K562 (cell line): Measurements from ENCODE around the gene STING1. TPM values are rescaled to one million over a fixed set of nuclear protein-coding genes. Genes with fewer than 3 reads are reported as not detected.
A peak's percentile ranks its signal among the peaks of the same experiment; 100 is the strongest.

Source experiments
- ARID1B ChIP-seq: fragments of 450-650 bp; IDR thresholded peaks from 2 replicates; pipeline ENCODE4 v1.6.1; 2016; ENCODE audit warnings: antibody characterized with exemption, mild to moderate bottlenecking, inconsistent platforms
- E2F5 ChIP-seq: sonication (generic); formaldehyde crosslinking; IDR thresholded peaks from 2 replicates; pipeline ENCODE4 v1.8.0; 2022; ENCODE audit warnings: mild to moderate bottlenecking, missing genetic modification reagents
- ETV1 ChIP-seq: fragments of 450-650 bp; conservative IDR thresholded peaks from 2 replicates; pipeline ENCODE4 v1.6.1; 2016; ENCODE audit warnings: missing genetic modification characterization, control low read depth, low read depth, missing compliant biosample characterization
- NFIC ChIP-seq: fragments of 450-650 bp; IDR thresholded peaks from 2 replicates; pipeline ENCODE4 v1.6.1; 2017; ENCODE audit warnings: mild to moderate bottlenecking, inconsistent platforms
- POLR3A ChIP-seq: IDR thresholded peaks from 2 replicates; pipeline ENCODE4 v1.6.1; 2011; ENCODE audit warnings: borderline replicate concordance, mild to moderate bottlenecking, moderate library complexity; ENCODE audit not compliant: insufficient read length, insufficient read depth; ENCODE audit errors: extremely low read depth
- TBL1XR1 ChIP-seq, 2 experiments: IDR thresholded peaks; 2 replicates each; pipeline ENCODE4 v1.6.1; 2012; ENCODE audit warnings: improper control_type of control experiment in 2 of 2, low read length in 2 of 2, mild to moderate bottlenecking in 1 of 2
- ZBTB40 ChIP-seq, 2 experiments: fragments of 450-650 bp in 1 of 2; sonication (generic) in 1 of 2; formaldehyde crosslinking in 1 of 2; IDR thresholded peaks; 2 replicates each; pipeline versions ENCODE4 v1.7.1 to v1.9.0; 2016 to 2022; ENCODE audit warnings: inconsistent platforms in 1 of 2, mild to moderate bottlenecking in 1 of 2, missing genetic modification reagents in 1 of 2
- ZNF780A ChIP-seq: fragments of 250-450 bp; sonication (Bioruptor Pico); IDR thresholded peaks from 2 replicates; pipeline ENCODE4 v1.5.0; 2021; ENCODE audit warnings: mild to moderate bottlenecking
- polyA plus RNA-seq, 8 experiments: library from polyadenylated mRNA; depleted of rRNA in 4 of 8; stranded (reverse) in 5 of 8; unstranded in 3 of 8; fragments of >200 nt; fragmentation: Nextera tagmentation in 2 of 8; fragmentation: Illumina TruSeq in 1 of 8; extraction: Ambion mirVana in 2 of 8; extraction: Trizol in 1 of 8; gene quantifications; 2 replicates each; pipeline versions ENCODE4 v1.2.1 to v1.2.3, GENCODE V29; 2011 to 2014; ENCODE audit warnings: inconsistent platforms in 1 of 8, missing spikeins in 1 of 8
- total RNA-seq, 7 experiments: library from RNA; depleted of rRNA in 6 of 7; stranded (reverse); fragments of >200 nt in 6 of 7; fragmentation: Illumina TruSeq in 2 of 7; extraction: Trizol in 2 of 7; gene quantifications; 2 replicates each; pipeline versions ENCODE4 v1.2.1 to v1.2.3, GENCODE V29; 2011 to 2021; ENCODE audit warnings: low replicate concordance in 1 of 7
- TF ChIP-seq, protein P1 (sequence below): IDR thresholded peaks from 2 replicates; pipeline ENCODE4 v1.6.1; 2016; ENCODE audit warnings: missing genetic modification characterization, missing compliant biosample characterization
- TF ChIP-seq, protein P2 (sequence below): IDR thresholded peaks from 3 replicates; pipeline ENCODE4 v1.6.1; 2011; ENCODE audit warnings: borderline replicate concordance, mild to moderate bottlenecking; ENCODE audit not compliant: insufficient read length, insufficient read depth

The STING1 gene
- total and polyA plus RNA-seq, 9 of the 15 experiments (the other 6 are each of a cell fraction or from before 2014, with no cell fraction given) = 20.8 to 69.1 (median 44.7) TPM

DNA sequence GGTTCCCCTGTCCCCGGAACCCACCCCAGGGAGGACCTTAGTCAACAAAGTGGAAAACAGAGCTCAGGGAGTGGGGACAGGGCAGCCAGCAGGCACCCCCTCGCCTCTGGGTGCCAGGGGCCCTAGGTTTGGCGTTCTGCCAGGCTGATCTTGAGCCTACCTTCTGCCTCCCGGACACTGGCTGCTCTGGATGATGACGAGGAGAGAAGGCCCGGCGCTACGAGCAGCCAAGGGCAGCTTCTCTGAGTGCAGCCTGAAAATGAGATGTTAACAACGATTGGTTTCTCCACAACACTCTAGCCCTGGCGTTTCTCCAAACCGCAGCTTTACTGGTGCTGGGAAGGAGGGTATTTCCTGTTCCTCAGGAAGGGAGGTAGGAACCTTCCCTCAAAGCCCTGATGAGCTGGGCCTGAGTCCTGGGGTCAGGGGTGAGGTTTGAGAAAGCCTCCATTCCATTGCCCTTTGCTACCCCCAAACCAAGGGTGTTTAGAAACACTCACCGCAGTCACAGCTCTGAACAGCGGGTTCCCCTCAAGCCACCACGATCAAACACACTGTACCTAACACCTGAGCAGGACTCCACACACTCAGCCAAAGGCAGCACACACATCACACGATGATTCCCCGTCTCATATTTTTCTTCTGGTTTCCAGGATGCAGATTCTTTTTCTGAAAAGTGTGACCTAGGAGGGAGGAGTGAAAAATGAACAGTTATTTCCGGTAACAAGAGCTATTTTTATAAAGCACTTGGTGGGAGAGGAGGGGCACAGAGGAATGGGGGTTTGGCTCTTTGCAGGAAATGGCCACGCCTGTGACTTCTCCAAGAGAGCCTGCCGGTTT, at the start of gene STING1 (continued):
- TF ChIP-seq TBL1XR1 (IDR thresholded peaks at IDR 0.05; ENCODE audit: low read length in 2 of 2) (peak in 1 of 2 experiments; percentile 10; a peak in 1 of 4 replicates), E2F5 (CRISPR knock-in tag) (no peak), NFIC (peak; percentile 98), ZNF780A (CRISPR knock-in tag) (no peak), ARID1B (peak; percentile 60), POLR3A (no peak), ZBTB40 (IDR thresholded peaks at IDR 0.05) (peak; percentile 70), ZBTB40 (CRISPR knock-in tag; IDR thresholded peaks at IDR 0.05) (no peak), ETV1 (tag) (peak; percentile 92)
- TF ChIP-seq, protein P1, sequence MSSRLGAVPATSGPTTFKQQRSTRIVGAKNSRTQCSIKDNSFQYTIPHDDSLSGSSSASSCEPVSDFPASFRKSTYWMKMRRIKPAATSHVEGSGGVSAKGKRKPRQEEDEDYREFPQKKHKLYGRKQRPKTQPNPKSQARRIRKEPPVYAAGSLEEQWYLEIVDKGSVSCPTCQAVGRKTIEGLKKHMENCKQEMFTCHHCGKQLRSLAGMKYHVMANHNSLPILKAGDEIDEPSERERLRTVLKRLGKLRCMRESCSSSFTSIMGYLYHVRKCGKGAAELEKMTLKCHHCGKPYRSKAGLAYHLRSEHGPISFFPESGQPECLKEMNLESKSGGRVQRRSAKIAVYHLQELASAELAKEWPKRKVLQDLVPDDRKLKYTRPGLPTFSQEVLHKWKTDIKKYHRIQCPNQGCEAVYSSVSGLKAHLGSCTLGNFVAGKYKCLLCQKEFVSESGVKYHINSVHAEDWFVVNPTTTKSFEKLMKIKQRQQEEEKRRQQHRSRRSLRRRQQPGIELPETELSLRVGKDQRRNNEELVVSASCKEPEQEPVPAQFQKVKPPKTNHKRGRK (tag) = no peak
- TF ChIP-seq, protein P2, sequence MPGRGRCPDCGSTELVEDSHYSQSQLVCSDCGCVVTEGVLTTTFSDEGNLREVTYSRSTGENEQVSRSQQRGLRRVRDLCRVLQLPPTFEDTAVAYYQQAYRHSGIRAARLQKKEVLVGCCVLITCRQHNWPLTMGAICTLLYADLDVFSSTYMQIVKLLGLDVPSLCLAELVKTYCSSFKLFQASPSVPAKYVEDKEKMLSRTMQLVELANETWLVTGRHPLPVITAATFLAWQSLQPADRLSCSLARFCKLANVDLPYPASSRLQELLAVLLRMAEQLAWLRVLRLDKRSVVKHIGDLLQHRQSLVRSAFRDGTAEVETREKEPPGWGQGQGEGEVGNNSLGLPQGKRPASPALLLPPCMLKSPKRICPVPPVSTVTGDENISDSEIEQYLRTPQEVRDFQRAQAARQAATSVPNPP = no peak
